Measurements from ENCODE around the gene MMP12.

MMP12 gene

GRCh38 chr11:102850973-102851745 lies 23.6 kb downstream of the MMP12 start:
- DNase-seq (ENCODE audit: extremely low read depth in 1 of 2, low read depth in 1 of 2), result no peak

- DNase-seq (ENCODE audit: extremely low read depth in 1 of 2, low read depth in 1 of 2), result no peak
Measured at GRCh38 chr11:102849311-102849710, 25.5 kb downstream of the MMP12 start.

GRCh38 chr11:102846292-102846691 lies 28.5 kb downstream of the MMP12 start:
- DNase-seq (ENCODE audit: extremely low read depth in 1 of 2, low read depth in 1 of 2), result no peak

- DNase-seq (ENCODE audit: extremely low read depth in 1 of 2, low read depth in 1 of 2), result no peak
Measured at GRCh38 chr11:102843489-102843888, 31.3 kb downstream of the MMP12 start, which contains the start of gene MMP3. Gene MMP3 (minus strand): TSS chr11:102843609. CDS start chr11:102843546, 63 bp downstream.

- DNase-seq (ENCODE audit: extremely low read depth in 1 of 2, low read depth in 1 of 2), result no peak
Measured at GRCh38 chr11:102842930-102843329, 31.9 kb downstream of the MMP12 start.

GRCh38 chr11:102840018-102840417 lies 34.8 kb downstream of the MMP12 start:
- no peak for DNase-seq (ENCODE audit: extremely low read depth in 1 of 2, low read depth in 1 of 2)

- DNase-seq (ENCODE audit: extremely low read depth in 1 of 2, low read depth in 1 of 2), result no peak
Measured at GRCh38 chr11:102837646-102838045, 37.1 kb downstream of the MMP12 start.

GRCh38 chr11:102837156-102837555 lies 37.6 kb downstream of the MMP12 start:
- DNase-seq (ENCODE audit: extremely low read depth in 1 of 2, low read depth in 1 of 2), result no peak

- no peak for DNase-seq (ENCODE audit: extremely low read depth in 1 of 2, low read depth in 1 of 2)
Measured at GRCh38 chr11:102836290-102836875, 38.4 kb downstream of the MMP12 start.

- DNase-seq (ENCODE audit: extremely low read depth in 1 of 2, low read depth in 1 of 2), result no peak
Measured at GRCh38 chr11:102833731-102834130, 41.1 kb downstream of the MMP12 start.

GRCh38 chr11:102832612-102833011 lies 42.2 kb downstream of the MMP12 start:
- no peak for DNase-seq (ENCODE audit: extremely low read depth in 1 of 2, low read depth in 1 of 2)

- DNase-seq (ENCODE audit: extremely low read depth in 1 of 2, low read depth in 1 of 2), result no peak
Measured at GRCh38 chr11:102831489-102832440, 43.0 kb downstream of the MMP12 start.

GRCh38 chr11:102831128-102831488 lies 43.7 kb downstream of the MMP12 start:
- no peak for DNase-seq (ENCODE audit: extremely low read depth in 1 of 2, low read depth in 1 of 2)

GRCh38 chr11:102830001-102830727 lies 44.6 kb downstream of the MMP12 start:
- no peak for DNase-seq (ENCODE audit: extremely low read depth in 1 of 2, low read depth in 1 of 2)

GRCh38 chr11:102829316-102830000 lies 45.3 kb downstream of the MMP12 start:
- DNase-seq (ENCODE audit: extremely low read depth in 1 of 2, low read depth in 1 of 2), result no peak

- no peak for DNase-seq (ENCODE audit: extremely low read depth in 1 of 2, low read depth in 1 of 2)
Measured at GRCh38 chr11:102824556-102824955, 50.2 kb downstream of the MMP12 start.

GRCh38 chr11:102819491-102819890 lies 55.3 kb downstream of the MMP12 start:
- no peak for DNase-seq (ENCODE audit: extremely low read depth in 1 of 2, low read depth in 1 of 2)

- no peak for DNase-seq (ENCODE audit: extremely low read depth in 1 of 2, low read depth in 1 of 2)
Measured at GRCh38 chr11:102813484-102813883, 61.3 kb downstream of the MMP12 start.

Data from activated CD8-positive, alpha-beta memory T cell treated with anti-CD3 and anti-CD28 coated beads for 1 hour (primary cell).